Measurements from ENCODE around the gene TMEM168.
"Not testable (repeated sequence)": the region's sequence is repeated elsewhere in the genome, so short reads cannot be mapped to it uniquely, and the experiment has no call there.

Gene TMEM168

GRCh38 chr7:112740667-112741066 is 49.5 kb downstream of the TMEM168 start:
- no peak for TF ChIP-seq CTCF (IDR thresholded peaks at IDR 0.05; ENCODE audit: control extremely low read depth, extremely low read depth, low read depth, missing control alignments)
- POLR2A ChIA-PET: no interaction called here
- no peak for DNase-seq (ENCODE audit: extremely low spot score)
- CTCF ChIA-PET: interaction anchor here (1.2 to 1.4 kb wide), 2 partner anchors 17 to 20 kb away, joined by 3 read pairs; no protein-coding TSS in a partner anchor

- TF ChIP-seq CTCF (IDR thresholded peaks at IDR 0.05; ENCODE audit: control extremely low read depth, extremely low read depth, low read depth, missing control alignments): no peak
- CTCF ChIA-PET: interaction anchor here (1.4 kb wide), 1 partner anchor 19 kb away, joined by 3 read pairs; no protein-coding TSS in a partner anchor
- no peak for DNase-seq (ENCODE audit: extremely low spot score)
- POLR2A ChIA-PET: no interaction called here
These were observed 50.6 kb downstream of the TMEM168 start for GRCh38 chr7:112739436-112740180.

- CTCF ChIA-PET: no interaction called here
These were observed 54.9 kb downstream of the TMEM168 start for GRCh38 chr7:112735261-112735660.

GRCh38 chr7:112731324-112731723 is 58.9 kb downstream of the TMEM168 start:
- DNase-seq (ENCODE audit: extremely low spot score); CTCF ChIA-PET; POLR2A ChIA-PET: not testable (repeated sequence)

More at GRCh38 chr7:112735261-112735660, 54.9 kb downstream of the TMEM168 start:
- no peak for TF ChIP-seq CTCF (IDR thresholded peaks at IDR 0.05; ENCODE audit: control extremely low read depth, extremely low read depth, low read depth, missing control alignments)
- no peak for DNase-seq (ENCODE audit: extremely low spot score)
- POLR2A ChIA-PET: no interaction called here

GRCh38 chr7:112726076-112726475 is 64.1 kb downstream of the TMEM168 start:
- ChIA-PET POLR2A (no interaction called here), CTCF (no interaction called here)
- DNase-seq (ENCODE audit: extremely low spot score): no peak
- TF ChIP-seq CTCF (IDR thresholded peaks at IDR 0.05; ENCODE audit: control extremely low read depth, extremely low read depth, low read depth, missing control alignments): no peak

GRCh38 chr7:112723416-112723815 is 66.8 kb downstream of the TMEM168 start:
- CTCF ChIA-PET: interaction anchor here (1.3 kb wide), 1 partner anchor 18 kb away, joined by 3 read pairs; no protein-coding TSS in a partner anchor
- DNase-seq (ENCODE audit: extremely low spot score): no peak
- no peak for TF ChIP-seq CTCF (IDR thresholded peaks at IDR 0.05; ENCODE audit: control extremely low read depth, extremely low read depth, low read depth, missing control alignments)
- POLR2A ChIA-PET: no interaction called here

GRCh38 chr7:112721366-112721765 is 68.8 kb downstream of the TMEM168 start:
- ChIA-PET POLR2A (no interaction called here), CTCF (interaction anchor here (2.0 kb wide), 1 partner anchor 11 kb away, joined by 8 read pairs; no protein-coding TSS in a partner anchor)
- no peak for DNase-seq (ENCODE audit: extremely low spot score)
- no peak for TF ChIP-seq CTCF (IDR thresholded peaks at IDR 0.05; ENCODE audit: control extremely low read depth, extremely low read depth, low read depth, missing control alignments)

Measured in GM10248 (cell line).